NOMO-1 treated with DMSO at 0.1 percent for 48 hours (cell line): ENCODE results near the gene SLC25A15.
"Not testable (repeated sequence)": the region's sequence is repeated elsewhere in the genome, so short reads cannot be mapped to it uniquely, and the experiment has no call there.

Experiments
- DNase-seq: peaks from one replicate; lab custom pipeline; 2025; ENCODE audit not compliant: unreplicated experiment; lab: John Stamatoyannopoulos, UW

The SLC25A15 gene

DNA sequence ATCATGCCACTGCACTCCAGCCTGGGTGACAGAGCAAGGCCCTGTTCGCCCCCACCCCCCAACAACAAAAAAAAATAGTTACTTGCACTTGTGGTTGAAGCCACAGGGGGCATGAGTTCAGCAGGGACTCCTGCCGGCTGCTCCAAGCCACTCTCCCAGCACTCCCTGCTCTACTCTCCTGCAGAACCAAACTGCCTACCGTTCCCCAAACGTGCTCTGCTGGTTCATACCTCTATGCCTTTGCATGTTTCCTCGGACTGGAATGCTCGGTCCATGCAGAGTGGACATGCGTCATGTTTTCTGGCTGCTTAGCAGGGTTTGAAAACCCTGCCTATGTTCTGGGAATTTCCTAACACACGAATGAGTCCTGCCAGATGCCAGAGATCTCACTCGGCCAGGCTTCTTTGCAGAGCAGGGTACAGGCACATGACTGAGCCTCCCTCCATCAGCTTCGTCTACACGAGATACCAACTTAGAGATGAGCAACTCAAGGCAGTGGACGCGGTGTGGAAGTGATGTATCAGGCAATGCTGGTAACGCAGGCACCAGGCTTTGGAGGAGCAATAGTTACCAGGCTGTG is 8.5 kb upstream of the SLC25A15 start:
- no peak for DNase-seq

DNA sequence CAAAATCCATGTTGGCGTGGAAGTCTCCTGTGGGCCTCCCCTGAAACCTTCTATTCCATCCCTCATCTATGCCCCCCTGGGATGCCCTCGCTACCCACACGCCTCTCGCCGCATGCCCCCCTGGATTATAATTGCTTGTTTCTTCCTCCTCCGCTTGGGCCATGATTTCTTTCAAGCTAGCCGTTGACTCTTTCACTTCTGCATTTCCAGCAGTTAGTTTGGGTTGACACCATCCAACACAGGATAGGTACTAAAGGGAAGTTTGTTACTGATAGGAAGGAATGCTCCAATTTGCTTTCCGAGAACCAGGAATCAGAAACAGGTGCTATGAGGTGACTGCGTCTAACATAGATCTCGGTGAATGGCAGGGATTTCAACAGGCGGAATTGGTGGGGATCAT is 7.7 kb upstream of the SLC25A15 start:
- DNase-seq, result peak; percentile 75

DNA sequence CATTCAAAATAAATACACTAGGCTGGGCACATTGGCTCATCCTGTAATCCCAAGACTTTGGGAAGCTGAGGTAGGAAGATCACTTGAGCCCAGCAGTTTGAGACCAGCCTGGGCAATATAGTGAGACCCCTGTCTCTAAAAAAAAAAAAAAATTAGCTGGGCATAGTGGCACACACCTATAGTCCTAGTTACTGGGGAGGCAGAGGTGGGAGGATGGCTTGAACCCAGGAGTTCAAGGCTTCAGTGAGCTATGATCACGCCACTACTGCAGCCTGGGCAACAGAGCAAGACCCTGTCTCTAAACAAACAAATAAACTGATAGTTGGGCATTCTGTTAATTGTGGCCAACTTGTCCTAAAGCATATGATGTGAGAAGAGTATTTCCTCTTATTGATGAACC is 6.4 kb upstream of the SLC25A15 start:
- DNase-seq, result not testable (repeated sequence)

DNA sequence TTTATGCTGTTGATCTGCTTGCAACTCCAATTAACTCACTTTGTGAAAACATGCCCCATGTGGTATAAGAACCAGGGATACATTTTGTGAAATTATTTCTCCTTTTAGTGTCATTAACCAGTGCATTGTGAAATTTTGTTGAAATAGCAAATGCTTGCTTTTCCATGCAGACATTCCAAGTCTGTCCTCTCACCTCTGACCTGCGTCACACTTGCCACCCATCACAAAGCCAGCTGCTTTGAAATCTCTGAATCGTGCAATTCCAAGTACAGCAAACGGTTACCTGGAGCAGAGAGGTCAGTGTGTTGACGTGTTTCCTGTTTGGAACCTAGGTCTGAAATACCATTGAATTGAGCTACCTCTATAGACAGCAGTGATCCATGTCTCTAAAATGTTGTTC is 4.9 kb upstream of the SLC25A15 start:
- DNase-seq, result no peak

DNA sequence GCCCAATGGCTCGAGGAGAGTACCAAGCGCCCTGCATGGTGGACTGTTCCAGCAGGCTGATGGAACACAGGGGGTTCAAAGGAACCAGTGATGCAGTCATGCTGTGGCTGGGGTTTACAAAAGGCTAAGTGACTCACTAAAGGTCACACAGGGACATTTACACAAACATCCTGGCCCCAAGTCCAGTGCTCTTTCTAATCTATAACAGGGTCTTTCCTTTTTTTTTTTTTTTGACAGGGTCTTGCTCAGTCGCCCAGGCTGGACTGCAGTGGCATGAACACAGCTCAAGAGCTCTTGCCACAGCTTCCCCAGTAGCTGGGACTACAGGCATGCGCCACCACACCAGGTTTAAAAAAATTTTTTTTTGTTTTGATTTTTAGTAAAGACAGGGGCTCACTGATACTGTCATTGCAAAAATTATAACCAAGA is 2.8 kb upstream of the SLC25A15 start:
- DNase-seq, result no peak

DNA sequence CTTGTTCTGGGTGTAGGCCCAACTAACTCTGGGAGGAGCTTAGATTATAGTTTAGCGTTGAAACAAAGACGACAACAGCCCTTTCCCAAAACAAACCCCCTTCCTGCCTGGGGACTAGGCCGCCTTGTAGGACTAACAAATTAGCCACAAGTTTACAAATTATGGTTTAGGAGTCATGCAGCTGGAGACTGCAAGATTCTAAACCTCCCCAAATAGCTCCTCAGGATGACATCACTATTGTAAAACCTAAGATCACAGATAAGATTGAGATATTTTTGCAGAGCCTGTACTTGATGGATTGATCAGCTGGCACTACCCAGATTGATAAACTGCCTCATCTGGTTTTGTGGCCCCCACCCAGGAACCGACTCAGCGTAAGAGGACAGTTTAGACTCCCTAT is 2.3 kb upstream of the SLC25A15 start:
- no peak for DNase-seq

DNA sequence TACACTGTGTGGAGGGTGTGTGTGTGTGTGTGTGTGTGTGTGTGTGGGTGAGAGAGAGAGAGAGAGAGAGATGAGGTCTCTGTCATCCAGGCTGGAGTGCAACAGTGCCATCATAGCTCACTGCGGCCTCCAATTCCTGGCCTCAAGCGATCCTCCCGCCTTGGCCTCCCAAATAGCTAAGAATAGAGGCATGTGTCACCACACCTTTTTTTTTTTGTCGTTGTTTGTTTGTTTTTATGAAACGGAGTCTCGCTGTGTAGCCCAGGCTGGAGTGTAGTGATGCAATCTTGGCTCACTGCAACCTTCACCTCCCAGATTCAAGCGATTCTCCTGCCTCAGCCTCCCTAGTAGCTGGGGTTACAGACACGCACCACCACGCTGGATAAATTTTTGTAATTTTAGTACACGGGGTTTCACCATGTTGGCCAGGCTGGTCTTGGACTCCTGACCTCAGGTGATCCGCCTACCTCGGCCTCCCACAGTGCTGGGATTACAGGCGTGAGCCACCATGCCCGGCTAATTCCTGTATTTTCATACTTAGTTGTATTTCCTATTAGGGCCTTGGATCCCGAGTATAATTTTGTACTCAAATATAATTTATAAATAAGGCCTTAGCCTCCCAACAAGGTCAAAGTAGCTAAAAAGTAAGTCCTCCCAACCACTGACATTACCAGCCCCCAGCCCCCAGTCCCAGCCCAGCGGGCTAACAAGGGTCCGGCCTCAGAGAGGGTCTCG is 704 bp upstream of the SLC25A15 start:
- not testable (repeated sequence) for DNase-seq

DNA sequence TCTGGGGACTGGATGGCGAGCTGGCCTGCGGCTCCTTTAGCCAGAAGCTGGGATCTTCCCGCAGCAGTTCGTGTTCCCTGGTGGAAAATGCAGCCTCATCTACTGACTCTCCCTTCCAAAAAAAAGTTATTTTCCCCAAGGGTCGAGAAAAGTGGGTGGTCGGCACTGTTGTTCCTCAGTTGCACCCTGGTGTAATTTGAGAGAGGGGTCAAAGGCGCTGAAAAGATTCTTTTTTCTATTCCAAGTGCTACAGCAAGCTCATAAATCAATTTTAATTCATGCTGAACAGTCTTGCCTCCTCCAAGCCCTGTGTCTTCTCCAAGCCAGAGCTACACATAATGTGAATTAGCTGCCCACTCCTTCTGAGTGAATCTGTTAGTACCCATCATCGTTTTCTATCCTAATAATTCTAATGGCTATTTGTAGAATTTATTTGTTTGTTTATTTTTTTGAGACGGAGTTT is 774 bp downstream of the SLC25A15 start:
- DNase-seq, result no peak

DNA sequence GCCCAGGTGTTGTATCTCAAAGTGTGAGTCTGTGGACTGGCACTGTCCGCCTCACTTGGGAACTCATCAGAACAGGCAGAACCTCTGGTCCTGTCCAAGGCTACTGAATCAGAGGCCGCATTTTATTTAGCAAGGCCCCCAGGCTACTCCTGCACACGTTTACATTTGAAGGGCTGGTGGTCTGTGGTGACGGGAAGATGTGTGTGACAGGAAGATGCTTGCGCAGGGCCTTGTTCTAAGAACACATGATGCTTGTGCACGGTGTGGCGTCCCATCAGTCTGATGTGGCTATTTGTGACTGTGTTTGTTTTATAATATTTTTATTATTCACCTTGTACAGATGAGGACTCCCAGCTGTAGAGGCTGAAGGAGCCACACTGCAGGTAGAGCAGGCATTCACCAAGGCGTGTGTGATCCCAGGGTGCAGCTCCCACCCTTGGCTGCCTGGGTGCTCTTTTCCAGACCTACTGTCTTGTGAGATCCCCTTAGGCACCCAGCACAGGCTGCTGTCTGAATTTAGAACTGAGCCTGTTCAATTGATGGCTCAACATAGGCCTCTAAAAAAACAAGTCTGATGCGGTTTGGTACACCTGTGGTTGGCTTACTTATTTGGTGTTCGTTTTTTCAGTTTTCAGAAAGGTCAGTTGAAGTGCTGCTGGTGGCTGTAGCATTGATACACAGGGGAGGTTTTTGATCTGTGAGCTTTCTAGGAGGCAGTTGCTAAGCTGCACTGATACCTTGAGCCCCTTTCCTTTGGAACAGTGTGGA is 3.1 kb downstream of the SLC25A15 start:
- no peak for DNase-seq

DNA sequence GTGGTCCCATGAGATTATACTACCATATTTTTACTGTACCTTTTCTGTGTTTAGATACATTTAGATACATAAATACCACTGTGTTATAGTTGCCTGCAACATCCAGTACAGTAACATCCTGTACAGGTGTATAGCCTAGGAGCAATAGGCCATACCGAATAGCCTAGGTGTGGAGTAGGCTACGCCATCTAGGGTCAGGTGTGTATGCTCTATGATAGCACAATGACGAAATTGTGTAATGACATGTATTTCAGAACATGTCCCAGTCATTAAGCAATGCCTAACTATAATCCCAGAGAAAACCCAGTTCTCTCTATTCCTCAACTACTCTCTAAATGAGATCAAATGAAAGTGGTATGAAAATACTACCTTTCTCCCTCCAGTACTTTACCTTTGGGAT is 3.9 kb downstream of the SLC25A15 start:
- no peak for DNase-seq

DNA sequence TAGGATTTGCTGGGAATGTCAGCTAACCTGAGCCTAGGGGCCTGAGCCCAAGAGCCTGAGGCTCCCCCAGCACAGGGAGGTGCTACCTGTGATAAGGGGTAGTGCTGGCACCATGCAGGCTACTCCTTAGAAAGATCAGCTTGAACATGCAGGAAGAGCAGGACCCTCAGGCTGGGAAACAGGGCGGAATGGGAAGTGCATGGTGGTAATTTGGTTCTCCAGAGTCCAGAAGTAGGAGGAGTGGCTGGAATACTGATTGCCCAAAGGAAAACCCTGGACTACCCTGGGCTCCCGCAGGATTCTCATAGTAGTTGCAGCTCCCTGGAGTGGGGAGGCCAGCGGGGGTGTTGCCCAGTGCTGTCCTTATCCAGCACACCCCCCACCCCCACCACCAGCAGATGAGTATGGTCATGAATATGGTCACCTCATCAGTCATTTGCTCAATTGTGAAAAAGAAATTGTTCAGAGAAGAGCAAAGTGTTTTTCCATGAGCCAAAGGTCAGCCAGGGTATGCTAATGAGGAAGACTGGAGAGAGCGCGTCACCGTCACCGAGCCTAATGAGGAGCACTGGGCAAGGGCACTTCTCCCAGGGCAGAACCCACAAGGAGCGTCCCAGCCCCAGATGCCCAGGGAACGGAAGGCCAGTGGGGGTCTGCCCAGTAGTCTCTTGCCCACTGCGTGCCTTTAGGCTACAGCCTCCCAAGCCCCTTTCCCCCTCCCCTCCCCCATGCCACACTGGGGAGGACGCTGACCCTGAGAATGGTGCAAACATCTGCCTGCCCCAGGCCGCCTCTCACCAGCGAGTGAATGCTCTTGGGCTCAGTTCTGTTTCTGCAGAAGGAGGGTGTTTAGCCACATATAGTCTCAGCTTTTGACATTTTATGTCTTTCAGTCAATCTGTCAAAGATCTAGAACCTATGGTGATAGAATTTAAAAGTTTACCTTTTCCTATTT is 5.3 kb downstream of the SLC25A15 start:
- DNase-seq, result no peak

DNA sequence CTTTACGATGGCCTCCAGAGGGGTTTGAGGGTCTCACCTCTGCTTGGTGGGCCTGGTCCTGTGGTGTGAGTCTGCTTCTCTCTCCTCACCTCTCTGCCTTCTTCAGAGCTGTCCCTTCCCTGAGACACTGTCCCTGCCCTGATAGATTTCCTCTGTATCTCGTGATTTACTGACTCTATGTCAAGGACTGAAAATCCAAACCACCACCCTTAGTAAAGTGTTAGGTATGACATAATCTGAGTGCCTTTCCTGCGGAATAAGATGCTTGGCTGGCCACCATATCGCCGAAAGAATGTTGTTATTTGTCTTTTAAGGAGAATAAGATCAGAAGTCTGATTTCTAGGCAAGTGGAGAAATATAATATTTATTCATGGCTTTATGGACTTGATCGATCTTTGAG is 7.2 kb downstream of the SLC25A15 start:
- DNase-seq, result no peak

DNA sequence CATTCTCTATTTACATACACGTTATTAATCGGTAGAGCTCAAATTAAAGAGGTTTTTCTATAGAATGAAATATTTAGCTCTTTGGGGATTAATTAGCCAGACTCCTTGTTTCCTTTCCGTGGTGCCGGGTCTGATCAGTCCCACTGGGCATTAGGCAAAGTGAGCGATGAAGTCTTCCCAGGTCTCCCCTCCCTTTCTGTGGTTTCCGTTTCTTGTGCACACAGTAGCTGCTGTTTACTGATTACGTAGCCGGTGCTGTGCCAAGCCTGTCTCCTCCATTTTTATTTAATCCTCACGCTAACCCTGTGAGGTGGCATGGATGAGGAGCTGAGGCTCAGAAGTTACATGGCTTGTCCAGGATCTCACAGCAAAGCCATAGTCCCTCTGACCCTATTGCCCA is 9.0 kb downstream of the SLC25A15 start:
- DNase-seq, result no peak

DNA sequence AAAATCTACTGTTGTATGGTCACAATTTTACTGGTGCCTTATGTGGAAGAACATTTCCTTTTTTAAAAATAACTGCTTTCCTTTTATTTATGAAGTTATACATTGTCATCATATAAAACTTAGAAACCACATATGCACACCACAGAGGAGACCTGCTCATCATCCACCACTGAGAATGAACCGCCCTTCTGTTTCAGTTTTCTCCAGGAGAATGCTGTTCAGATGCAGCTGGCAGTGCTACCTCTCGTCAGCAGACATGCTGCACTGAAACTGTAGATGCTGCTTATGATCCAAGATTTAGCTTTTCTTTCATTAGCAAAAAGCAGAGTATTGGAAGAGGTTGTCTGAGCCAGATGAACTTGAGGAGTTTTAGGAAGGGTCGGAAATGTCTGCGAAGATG is 10.1 kb downstream of the SLC25A15 start:
- no peak for DNase-seq

DNA sequence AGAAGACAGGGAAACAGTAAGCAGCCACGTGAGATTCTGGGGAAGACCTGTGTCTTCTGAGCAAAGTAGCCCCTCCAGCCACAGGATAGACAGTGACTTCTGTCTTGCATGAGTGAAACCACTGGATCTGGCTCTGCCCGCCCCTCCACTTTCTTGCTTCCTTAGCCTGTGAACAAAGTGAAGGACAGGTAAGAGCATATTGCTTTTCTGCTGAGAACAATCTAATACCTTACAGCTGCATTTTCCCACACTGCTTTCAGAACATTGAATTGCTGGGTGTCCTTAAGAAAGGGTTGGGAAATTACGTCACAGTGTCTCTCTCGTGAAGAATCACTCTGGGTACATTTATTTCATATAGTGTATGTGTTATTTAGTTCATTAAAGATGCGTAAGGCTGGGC is 11.1 kb downstream of the SLC25A15 start:
- DNase-seq, result no peak

DNA sequence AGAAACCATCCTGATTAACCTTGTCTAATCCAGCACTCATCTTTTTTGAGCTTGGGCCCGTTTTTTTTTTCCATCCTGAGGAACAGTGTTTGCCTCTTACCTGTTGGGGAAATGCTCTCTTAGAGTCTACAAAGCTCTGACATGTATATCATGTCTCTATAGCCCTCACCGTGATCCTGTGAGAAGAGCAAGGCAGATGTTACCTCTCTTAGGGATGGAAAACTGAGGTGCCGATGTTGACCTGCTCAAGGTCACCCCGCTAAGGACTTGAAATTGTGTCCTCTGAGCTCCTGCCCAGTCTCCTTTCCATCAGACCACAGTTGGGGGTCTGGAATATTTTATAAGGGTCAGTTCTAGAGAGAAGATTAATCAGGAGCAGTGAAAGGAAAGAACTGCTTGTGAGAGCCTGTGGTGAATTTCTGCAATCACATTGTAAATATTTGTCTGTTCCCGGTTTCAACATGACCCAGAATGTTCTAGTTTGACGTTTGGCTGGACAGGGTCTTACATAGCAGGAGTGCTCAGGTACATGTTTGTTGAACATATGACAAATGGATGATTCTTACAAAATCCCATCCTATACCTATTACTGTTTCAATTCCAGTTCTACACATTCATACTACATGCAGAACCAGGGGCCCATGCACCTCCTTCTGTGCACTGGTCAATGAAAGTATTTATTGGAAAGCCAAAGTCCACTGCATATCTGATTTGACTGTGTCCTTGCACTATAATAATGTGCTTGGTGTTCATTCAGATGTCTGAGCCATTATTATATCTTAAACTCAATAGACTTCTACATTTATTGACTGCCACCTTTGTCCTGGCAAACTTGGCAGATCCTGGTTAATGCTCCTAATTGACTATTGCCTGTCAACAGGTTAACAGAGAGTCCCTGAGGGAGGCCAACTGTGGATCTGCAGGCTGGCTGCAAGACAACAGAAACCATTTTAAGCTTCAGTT is 12.1 kb downstream of the SLC25A15 start:
- no peak for DNase-seq

DNA sequence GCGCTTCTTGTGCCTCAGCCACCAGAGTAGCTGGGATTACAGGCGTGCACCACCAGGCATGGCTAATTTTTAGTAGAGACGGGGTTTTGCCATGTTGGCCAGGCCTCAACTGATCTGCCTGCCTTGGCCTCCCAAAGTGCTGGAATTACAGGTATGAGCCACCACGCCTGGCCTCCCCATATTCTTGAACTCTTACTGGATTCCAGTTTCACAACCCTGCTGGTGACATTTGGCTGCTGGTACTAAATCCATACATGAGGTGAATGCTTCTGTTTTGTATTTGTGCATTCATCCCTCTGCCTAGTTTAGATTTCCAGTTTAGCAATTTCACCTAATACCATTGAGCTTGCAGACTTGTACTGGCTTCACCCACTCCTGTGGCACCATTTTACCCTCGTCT is 13.9 kb downstream of the SLC25A15 start:
- no peak for DNase-seq

DNA sequence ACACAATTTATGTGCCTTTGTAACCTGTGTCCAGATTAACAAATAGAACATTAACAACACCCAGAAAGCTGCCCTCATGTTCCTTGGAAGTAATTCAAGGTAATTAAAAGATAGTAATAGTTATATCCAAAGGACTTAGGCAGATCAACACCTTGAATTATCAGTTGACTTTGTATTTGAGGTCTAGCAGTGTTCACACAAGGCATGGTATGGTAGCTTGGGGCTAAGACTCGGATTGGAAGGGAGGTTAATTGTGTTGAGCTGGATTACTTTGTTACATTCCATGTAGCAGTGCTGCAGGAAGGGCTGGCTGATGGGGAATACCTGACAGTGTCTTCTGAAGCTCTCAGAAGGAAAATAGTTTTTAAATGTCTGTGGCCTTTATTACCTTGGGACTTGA is 16.8 kb downstream of the SLC25A15 start:
- no peak for DNase-seq

DNA sequence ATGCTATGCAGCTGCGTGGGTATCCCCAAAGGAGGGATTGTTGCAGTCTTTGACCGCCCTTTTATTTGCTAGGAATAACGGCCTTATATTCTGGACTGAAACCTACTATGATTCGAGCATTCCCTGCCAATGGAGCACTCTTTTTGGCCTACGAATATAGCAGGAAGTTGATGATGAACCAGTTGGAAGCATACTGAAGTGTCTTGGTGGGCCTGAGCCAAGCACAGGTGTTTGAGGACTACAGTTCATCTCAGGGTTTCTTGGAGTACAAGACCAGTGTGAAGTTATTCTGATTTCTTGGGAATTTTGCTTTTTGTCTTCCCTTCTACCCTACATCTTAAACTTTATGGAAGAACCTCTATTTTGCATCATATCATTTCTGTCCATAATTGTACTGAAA is 20.1 kb downstream of the SLC25A15 start:
- DNase-seq, result no peak

DNA sequence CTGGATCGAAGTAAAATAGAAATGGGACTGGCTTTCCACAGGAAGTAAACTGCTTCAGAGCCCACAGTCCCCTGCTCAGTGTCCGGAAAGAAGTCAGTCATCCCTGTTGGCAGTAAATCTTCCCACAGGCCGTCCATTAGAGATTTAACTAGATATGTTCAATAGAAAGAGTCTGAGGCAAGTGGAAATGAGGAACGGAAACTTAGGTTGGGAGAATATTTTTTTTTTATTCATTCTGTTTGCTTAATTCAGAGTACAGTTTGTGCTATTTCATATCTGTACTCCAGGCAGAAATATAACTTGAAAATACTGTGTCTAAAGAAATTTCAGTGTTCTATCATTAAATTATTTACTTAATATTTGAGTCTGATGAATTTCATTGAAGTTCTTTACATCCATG is 22.7 kb downstream of the SLC25A15 start:
- DNase-seq, result peak; percentile 73
